A673 (cell line): ENCODE results near the gene KLHL30.

Experiments used
- EZH2 ChIP-seq: fragments of 200-600 bp; sonication (generic); IDR thresholded peaks from 2 replicates; pipeline ENCODE4 v1.6.1; 2017; ENCODE audit warnings: borderline replicate concordance, low read depth, mild to moderate bottlenecking, mixed read lengths, antibody characterized with exemption, low read length; ENCODE audit not compliant: poor library complexity, severe bottlenecking
- TF ChIP-seq, protein P1 (sequence below): fragments of 300-800, 200-600 bp; sonication (generic); conservative IDR thresholded peaks from 2 replicates; pipeline ENCODE4 v1.5.1; 2017; ENCODE audit warnings: low read depth, mild to moderate bottlenecking, antibody characterized with exemption, low read length, moderate library complexity, mixed read lengths

GRCh38 chr2:238126338-238126737 is 12.1 kb upstream of the KLHL30 start:
- TF ChIP-seq, protein P1, sequence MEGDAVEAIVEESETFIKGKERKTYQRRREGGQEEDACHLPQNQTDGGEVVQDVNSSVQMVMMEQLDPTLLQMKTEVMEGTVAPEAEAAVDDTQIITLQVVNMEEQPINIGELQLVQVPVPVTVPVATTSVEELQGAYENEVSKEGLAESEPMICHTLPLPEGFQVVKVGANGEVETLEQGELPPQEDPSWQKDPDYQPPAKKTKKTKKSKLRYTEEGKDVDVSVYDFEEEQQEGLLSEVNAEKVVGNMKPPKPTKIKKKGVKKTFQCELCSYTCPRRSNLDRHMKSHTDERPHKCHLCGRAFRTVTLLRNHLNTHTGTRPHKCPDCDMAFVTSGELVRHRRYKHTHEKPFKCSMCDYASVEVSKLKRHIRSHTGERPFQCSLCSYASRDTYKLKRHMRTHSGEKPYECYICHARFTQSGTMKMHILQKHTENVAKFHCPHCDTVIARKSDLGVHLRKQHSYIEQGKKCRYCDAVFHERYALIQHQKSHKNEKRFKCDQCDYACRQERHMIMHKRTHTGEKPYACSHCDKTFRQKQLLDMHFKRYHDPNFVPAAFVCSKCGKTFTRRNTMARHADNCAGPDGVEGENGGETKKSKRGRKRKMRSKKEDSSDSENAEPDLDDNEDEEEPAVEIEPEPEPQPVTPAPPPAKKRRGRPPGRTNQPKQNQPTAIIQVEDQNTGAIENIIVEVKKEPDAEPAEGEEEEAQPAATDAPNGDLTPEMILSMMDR = no peak
- TF ChIP-seq EZH2 = no peak
